AG10803 (cell line): Measurements from ENCODE around the gene SULT6B1.
A peak's percentile ranks its signal among the peaks of the same experiment; 100 is the strongest.

Source experiments
- DNase-seq: peaks from one replicate; pipeline ENCODE4 v3.0.0; 2010; ENCODE audit warnings: low read depth
- H3K4me3 ChIP-seq: 2 replicates; pipeline ENCODE4 v1.5.1; 2011; ENCODE audit warnings: mild to moderate bottlenecking, low read length, control low read depth
- CTCF ChIP-seq: conservative IDR thresholded peaks from 2 replicates; pipeline ENCODE4 v1.5.1; 2011; ENCODE audit warnings: mild to moderate bottlenecking, low read length, control low read depth, inconsistent platforms

SULT6B1 gene

GRCh38 chr2:37191747-37192146 lies 3.3 kb upstream of the SULT6B1 start:
- no peak overlapping the region for H3K4me3 ChIP-seq
- TF ChIP-seq CTCF = no peak
- DNase-seq = no peak

DNA sequence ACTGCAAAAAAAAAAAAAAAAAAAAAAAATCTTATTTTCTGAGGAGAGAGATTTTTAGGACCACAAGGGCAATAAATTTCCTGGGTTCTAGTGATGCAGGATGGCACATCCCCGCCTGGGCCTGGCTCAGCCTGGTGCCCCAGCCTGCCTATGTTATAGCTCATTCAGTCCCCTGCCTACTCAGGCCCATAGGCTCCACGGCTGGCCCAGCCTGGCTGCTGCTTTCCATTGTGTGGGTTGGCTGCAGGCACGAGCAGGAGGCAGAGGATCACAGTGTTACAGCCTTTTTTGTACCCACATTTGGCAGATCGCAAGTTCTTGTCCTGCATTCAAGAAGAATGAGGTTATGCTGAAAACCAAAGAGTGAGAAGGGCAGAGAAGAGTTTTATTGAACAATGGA lies 2.8 kb upstream of the SULT6B1 start:
- no peak overlapping the region for H3K4me3 ChIP-seq
- DNase-seq = no peak
- TF ChIP-seq CTCF = no peak

GRCh38 chr2:37190290-37190689 lies 1.8 kb upstream of the SULT6B1 start:
- DNase-seq = no peak
- no peak for TF ChIP-seq CTCF
- H3K4me3 ChIP-seq = no peak overlapping the region

DNA sequence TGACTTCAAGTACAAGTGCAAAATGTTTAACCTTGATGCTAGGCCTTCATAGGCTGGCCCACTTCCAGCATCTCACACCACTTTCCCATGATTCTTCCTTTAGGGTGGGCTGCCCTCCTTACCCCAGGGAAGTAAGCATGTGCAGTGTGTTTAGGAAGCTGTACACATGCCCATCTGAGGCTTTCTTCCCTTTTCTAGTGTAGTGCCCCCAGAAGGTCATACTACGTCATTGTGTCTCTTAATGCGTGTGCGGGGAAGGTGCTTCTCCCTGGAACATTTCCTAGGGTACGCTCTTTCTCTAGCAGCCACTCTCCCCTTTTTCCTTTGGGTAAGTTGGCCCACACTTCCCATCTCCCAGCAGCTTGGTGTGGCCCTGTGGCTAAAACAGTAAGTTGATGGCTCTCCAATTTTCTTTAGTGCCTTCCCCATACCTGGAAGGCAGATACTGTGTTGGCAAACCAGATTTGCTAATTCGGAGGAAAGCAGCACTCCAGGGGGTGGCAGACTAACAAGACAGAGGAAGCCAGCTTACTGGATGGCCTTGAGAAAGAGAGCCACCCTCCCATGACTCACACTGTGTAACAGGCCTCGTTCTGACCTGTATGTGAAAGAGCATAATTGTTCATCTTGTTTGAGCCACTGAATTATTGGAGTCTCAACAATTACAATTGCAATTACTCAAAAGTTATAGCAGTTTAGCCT lies 1.1 kb upstream of the SULT6B1 start:
- H3K4me3 ChIP-seq = no peak overlapping the region
- peak; percentile 27 for TF ChIP-seq CTCF
- peak; percentile 82 for DNase-seq

- peak; percentile 29 for DNase-seq
- TF ChIP-seq CTCF = no peak
- H3K4me3 ChIP-seq = no peak overlapping the region
Measured at GRCh38 chr2:37181726-37182684, 6.5 kb downstream of the SULT6B1 start.

GRCh38 chr2:37180640-37181039 lies 7.8 kb downstream of the SULT6B1 start:
- DNase-seq = no peak
- H3K4me3 ChIP-seq = no peak overlapping the region
- no peak for TF ChIP-seq CTCF
